OCI-LY1 (cell line): ENCODE data around the gene DCAKD.

Source experiments
- CTCF ChIP-seq: fragments of 200-600 bp; sonication (generic), shearing (Covaris generic); IDR thresholded peaks from 2 replicates; pipeline ENCODE4 v1.5.1; 2017; ENCODE audit warnings: mild to moderate bottlenecking, antibody characterized with exemption, low read length, moderate library complexity, mixed read lengths
- EZH2 ChIP-seq: fragments of 200-600 bp; sonication (generic), shearing (Covaris generic); IDR thresholded peaks from 2 replicates; pipeline ENCODE4 v1.8.0; 2017; ENCODE audit warnings: borderline replicate concordance, mixed run types, mild to moderate bottlenecking, antibody characterized with exemption, low read length, moderate library complexity, mixed read lengths

- peak; percentile 39; the same call in 1 of the 2 replicates for TF ChIP-seq CTCF
- no peak for TF ChIP-seq EZH2
Observed at GRCh38 chr17:44977065-44977464, 74.4 kb downstream of the DCAKD start.
